ACHN (cell line): ENCODE results near the gene SLC16A10.
"Not testable (repeated sequence)": the region's sequence is repeated elsewhere in the genome, so short reads cannot be mapped to it uniquely, and the experiment has no call there.

ENCODE experiments used
- DNase-seq: peaks from one replicate; pipeline ENCODE4 v3.0.0-alpha.2; 2015
- in situ Hi-C: cut with HindIII; loops from 2 replicates; pipeline ENCODE4 v1.10.0; 2017; ENCODE audit warnings: low sequenced_read_pairs, low pct_ligation_motif_present, low pct_unique_long_range_greater_than_20kb

SLC16A10 gene

DNA sequence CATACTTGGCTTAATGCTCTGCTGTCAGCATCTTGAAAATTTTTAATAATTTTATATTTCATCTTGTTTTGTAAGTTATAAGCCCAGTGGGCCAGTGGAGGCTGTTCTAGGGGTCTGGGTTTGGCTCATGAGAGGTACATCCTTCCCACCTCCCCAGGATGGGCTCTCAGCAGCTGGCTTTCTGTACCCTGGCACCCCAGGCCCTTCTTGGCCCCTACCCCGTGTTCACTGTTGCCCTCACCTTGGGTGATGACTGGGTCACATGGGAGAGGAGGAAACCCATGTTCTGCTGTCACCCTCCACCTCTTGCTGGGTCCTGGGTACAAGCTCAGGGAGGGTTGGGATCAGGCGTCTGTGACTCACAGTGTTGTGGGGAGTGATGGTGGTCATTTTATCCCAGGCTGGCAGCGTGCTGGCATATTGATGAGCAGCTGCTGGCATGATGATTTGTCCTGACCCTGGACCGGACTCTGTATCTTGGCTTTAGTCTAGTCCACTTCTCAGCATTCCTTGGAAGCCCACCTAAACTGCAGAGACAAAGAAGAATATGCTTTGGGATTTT lies 34.6 kb downstream of the SLC16A10 start:
- no peak for DNase-seq
- in situ Hi-C loops, result no loop called here

DNA sequence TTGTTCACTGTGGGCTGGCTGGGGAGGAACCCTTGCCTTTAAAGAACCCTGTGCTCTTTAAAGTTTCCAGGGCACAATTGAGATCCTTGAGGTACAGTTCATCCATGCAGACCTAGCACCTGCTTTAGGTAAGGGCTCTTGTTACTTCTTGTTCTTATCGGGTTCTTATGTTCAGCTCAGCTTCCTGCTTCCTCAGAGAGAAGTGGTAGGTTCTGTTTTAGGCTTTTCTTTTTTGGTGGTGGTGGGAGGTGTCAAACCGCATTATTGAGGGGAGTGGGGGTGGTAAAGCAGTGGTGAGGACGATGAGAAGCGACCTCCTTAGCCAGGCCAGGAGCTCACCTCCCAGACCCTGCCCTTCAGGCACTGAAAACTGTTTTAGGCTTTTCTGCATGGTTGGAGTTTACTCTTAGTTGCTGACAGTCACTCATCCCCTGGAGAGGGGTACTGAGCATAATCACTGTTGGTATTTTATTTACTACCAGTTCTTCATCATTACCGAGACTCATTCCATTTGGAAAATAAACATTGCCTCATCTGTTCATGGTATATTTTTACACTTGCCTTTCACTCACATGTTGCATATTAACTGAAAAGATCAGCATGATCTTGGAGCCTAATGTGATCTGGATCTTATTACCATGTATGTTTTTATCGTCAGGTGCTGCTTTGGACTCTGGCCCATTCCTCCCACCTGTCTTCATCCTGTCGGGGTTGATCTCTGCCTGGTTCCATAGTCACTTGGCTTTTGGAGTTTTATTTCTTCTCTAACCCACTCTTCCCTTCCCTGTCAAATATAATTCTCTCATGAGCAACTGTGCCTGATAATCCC lies 35.4 kb downstream of the SLC16A10 start:
- DNase-seq, result no peak
- in situ Hi-C loops, result no loop called here

DNA sequence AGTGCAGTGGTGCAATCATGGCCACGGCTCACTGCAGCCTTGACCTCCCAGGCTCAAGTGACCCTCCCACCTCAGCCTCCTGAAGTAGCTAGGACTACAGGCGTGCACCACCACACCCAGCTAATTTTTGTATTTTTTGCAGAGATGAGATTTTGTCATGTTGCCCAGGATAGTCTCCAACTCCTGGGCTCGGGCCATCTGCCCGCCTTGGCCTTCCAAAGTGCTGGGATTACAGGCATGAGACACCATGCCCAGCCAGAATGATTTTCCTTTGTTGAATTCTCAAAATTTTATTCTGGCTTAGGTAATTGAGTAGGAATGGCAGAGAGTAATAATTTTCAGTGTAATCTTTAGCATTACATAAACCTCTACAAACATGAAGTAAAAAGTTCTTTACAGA lies 37.1 kb downstream of the SLC16A10 start:
- in situ Hi-C loops, result no loop called here
- no peak for DNase-seq

DNA sequence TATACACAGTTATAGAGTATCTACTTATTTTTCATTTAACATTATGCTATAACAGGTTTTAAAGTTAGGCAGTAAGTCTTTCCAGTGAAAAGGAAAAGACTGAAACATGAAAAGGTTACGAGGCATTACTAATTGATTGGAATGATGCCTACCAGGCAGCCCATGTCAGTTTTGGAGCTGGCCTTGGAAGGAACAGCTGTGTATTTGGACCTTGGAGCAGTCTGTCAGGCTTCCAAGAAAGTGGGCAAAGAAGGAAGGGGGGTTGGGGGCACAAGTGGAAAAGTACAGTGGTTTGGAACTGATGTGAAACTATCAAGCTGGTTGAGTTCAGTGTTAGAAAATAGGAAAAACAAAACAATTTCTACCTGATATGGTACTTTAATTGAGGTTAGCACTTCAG lies 41.7 kb downstream of the SLC16A10 start:
- in situ Hi-C loops, result no loop called here
- DNase-seq, result no peak

- in situ Hi-C loops, DNase-seq: not testable (repeated sequence)
Observed at GRCh38 chr6:111131018-111131417, 43.7 kb downstream of the SLC16A10 start.

GRCh38 chr6:111132669-111133068 lies 45.4 kb downstream of the SLC16A10 start:
- in situ Hi-C loops, DNase-seq: not testable (repeated sequence)

- DNase-seq, in situ Hi-C loops: not testable (repeated sequence)
Observed at GRCh38 chr6:111134236-111134869, 47.0 kb downstream of the SLC16A10 start.

DNA sequence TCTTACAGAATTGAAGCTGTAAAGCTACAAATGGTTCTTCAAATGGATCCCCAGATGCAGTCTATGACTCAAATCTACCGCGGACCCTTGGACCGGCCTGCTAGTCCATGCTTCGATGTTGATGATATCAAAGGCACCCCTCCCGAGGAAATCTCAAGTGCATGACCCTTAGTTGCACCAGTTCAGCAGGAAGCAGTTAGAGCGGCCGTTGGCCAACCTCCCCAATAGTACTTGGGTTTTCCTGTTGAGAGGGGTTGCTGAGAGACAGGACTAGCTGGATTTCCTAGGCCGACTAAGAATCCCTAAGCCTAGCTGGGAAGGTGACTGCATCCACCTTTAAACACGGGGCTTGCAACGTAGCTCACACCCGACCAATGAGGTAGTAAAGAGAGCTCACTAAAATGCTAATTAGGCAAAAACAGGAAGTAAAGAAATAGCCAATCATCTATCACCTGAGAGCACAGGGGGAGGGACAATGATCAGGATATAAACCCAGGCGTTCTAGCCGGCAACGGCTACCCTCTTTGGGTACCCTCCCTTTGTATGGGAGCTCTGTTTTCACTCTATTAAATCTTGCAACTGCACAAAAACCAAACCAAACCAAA lies 50.3 kb downstream of the SLC16A10 start:
- DNase-seq, in situ Hi-C loops: not testable (repeated sequence)

GRCh38 chr6:111147440-111147839 lies 60.1 kb downstream of the SLC16A10 start:
- in situ Hi-C loops, result no loop called here

DNA sequence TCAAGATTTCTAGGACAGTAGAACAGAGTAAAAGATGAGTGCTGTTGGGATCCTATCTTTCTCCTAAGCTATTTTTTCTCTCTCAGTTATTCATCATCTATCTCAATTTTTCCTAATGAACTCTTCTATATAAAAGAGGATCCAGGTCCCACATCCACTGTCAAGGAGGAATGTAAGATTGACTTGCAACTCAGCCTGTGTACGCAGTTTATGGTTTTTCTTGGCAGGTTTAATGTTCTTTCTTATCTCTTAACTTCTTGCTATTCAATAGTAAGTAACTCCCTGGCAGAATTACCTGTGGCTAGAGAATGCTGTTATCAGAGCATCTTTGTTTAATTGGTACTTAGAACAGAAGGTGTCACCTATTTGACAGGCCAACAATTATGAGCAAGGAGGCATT lies 60.8 kb downstream of the SLC16A10 start:
- in situ Hi-C loops, result no loop called here
- DNase-seq, result no peak

More at GRCh38 chr6:111147440-111147839, 60.1 kb downstream of the SLC16A10 start:
- no peak for DNase-seq

DNA sequence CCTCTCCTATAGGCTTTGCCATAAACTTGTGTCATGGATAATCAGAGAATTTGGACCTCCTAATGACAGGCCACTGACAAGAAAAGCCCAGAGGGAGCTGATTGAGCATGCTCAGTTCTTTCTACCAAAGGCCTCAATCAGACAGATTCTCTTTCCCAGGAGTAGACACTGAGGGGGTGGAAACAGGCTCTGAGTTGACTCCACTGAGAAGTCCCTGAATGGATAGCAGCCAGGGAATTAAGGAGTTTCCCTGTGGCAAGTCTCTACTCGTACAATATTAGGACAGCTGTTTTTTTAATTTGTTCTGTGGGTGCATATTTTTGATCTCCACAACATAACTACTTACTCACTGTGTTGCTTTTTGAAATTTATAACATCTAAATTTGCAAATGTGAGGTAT lies 63.3 kb downstream of the SLC16A10 start:
- in situ Hi-C loops, result no loop called here
- DNase-seq, result no peak

GRCh38 chr6:111154981-111155380 lies 67.7 kb downstream of the SLC16A10 start:
- no peak for DNase-seq
- in situ Hi-C loops, result no loop called here

DNA sequence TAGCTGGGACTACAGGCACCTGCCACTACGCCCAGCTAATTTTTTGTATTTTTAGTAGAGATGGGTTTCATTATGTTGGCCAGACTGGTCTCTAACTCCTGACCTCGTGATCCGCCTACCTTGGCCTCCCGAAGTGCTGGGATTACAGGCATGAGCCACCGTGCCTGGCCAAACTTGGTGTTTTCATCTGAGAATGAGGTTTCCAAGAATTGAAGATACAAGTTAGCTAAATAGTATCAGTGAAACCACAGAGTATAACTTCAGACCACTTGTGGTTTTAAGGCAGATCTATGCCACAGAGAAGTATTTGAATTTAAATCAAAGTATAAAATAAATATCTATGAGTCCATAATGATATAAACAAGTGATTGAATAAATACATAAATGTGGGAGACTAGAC lies 70.1 kb downstream of the SLC16A10 start:
- in situ Hi-C loops, result no loop called here
- no peak for DNase-seq

- in situ Hi-C loops, result no loop called here
- DNase-seq, result no peak
Observed at GRCh38 chr6:111159633-111160032, 72.3 kb downstream of the SLC16A10 start.

- DNase-seq, result no peak
- in situ Hi-C loops, result no loop called here
Observed at GRCh38 chr6:111161650-111162049, 74.3 kb downstream of the SLC16A10 start.

DNA sequence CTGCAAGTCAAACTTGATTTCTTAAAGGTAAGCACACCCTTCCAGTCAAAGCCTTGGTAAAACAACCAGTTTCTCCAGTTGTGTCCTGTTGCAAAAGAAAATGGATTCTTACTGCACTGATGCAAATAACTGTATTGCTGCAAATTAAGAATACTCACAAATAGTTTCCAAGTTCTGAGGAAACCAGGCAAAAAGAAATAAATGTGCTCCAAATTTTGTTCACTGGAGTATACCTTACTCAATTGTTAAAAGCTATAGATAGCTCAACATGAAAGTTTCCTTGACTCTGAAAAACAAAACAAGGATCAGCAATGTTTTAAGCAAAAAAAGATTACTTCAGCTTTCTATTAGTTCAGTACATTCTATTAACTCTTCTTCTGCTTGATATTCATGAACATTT lies 75.2 kb downstream of the SLC16A10 start:
- in situ Hi-C loops, result no loop called here
- DNase-seq, result no peak

GRCh38 chr6:111171577-111172400 lies 84.5 kb downstream of the SLC16A10 start:
- DNase-seq, result no peak
- in situ Hi-C loops, result no loop called here

DNA sequence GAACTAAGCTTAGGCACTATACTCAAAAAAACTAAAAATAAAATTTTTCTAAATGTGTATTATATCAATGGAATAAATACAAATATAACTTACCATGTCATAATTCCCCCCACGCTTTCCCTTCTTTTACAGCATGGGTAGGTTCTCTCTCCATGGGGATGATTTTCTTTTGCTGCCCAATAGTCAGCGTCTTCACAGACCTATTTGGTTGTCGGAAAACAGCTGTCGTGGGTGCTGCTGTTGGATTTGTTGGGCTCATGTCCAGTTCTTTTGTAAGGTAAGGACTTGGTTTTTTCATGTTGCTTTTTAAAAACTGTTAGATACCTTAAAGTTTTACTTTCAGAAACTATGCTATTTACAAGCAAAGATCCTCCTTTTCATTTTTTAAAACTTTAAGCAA lies 85.3 kb downstream of the SLC16A10 start:
- in situ Hi-C loops, result no loop called here
- no peak for DNase-seq

DNA sequence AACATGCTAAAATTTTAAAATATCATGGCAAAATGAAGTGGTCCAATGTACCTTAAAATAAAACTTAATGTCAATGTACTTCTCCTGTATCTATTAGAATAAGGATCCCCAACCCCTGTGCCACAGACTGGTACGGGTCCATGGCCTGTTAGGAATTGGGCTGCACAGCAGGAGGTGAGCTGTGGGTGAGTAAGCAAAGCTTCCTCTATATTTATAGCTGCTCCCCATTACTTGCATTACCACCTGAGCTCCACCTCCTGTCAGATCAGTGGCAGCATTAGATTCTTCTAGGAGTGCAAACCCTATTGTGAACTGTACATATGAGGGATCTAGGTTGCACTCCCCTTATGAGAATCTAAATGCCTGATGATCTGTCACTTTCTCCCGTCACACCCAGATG lies 86.0 kb downstream of the SLC16A10 start:
- DNase-seq, result no peak
- in situ Hi-C loops, result no loop called here
